ENCODE data around the gene ZAR1L. TPM values are rescaled to one million over a fixed set of nuclear protein-coding genes. Genes with fewer than 3 reads are reported as not detected.

The ZAR1L gene
- total RNA-seq, 1 experiment from 2014 or later: not detected

DNA sequence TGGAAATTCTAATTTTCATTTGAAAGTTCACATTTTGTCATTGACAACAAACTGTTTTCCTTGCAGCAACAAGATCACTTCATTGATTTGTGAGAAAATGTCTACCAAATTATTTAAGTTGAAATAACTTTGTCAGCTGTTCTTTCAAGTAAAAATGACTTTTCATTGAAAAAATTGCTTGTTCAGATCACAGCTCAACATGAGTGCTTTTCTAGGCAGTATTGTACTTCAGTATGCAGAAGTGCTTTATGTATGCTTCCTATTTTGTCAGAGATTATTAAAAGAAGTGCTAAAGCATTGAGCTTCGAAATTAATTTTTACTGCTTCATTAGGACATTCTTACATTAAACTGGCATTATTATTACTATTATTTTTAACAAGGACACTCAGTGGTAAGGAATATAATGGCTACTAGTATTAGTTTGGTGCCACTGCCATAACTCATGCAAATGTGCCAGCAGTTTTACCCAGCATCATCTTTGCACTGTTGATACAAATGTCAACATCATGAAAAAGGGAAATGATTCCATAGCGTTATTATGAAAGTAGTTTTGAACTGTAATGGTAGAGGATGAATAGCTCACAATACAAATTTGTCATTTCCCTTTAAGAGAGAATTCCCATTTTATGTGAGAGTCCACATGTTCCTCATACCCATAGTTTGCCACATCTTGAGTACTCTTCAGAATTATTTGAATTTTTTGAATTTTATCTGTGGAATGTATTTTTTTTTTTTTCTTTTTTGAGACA is 2.7 kb upstream of the ZAR1L start:
- no peak overlapping the region for H3K14ac ChIP-seq (ENCODE audit: insufficient read depth, low read length)
- H3K79me2 ChIP-seq (ENCODE audit: insufficient read depth, low read length): no peaks in the 10 kb centered on the region
- H2BK120ac ChIP-seq (ENCODE audit: low read depth, low read length, poor library complexity, severe bottlenecking): no peak overlapping the region
- no peak overlapping the region for H2BK12ac ChIP-seq (ENCODE audit: insufficient read length, low read depth, low read length)
- no peak overlapping the region for H2AK5ac ChIP-seq (ENCODE audit: insufficient read length, low read length)
- no peak overlapping the region for H3K4ac ChIP-seq (ENCODE audit: low read depth, low read length)
- H3K27ac ChIP-seq (ENCODE audit: insufficient read length, low read depth, low read length): no peak overlapping the region
- H3K18ac ChIP-seq (ENCODE audit: insufficient read length, low read depth, low read length): no peak overlapping the region
- H2BK15ac ChIP-seq (ENCODE audit: low read depth, low read length): no peak overlapping the region
- H2AFZ ChIP-seq (ENCODE audit: low read length): no peak overlapping the region
- no peak overlapping the region for H2BK20ac ChIP-seq (ENCODE audit: low read depth, low read length, poor library complexity, severe bottlenecking)
- no peak overlapping the region for H3T11ph ChIP-seq (ENCODE audit: low read length)
- Mint-ChIP-seq H3K27ac (no peak overlapping the region), H3K9me3 (no peaks in the 10 kb centered on the region), H3K4me3 (no peak overlapping the region), H3K4me1 (peaks cover 10% of the 10 kb centered on the region in 2 experiments; a peak in 3 of 4 replicates), H3K27me3 (ENCODE audit: low read depth) (no peaks in the 10 kb centered on the region), H3K36me3 (ENCODE audit: insufficient read depth in 1 of 3, low read depth in 3 of 3) (peaks cover 7 to 37% (median 24%) of the 10 kb centered on the region in 3 experiments; a peak in 6 of 7 replicates)
- H4K8ac ChIP-seq (replicated peaks; ENCODE audit: insufficient read length, low read depth, low read length): no peak overlapping the region
- no peaks in the 10 kb centered on the region for H3K27me3 ChIP-seq (ENCODE audit: insufficient read depth, low read length)
- peaks cover 10% of the 10 kb centered on the region for H3K23me2 ChIP-seq (ENCODE audit: insufficient read length, low read depth, low read length, poor library complexity, severe bottlenecking)
- no peak overlapping the region for H3K9ac ChIP-seq (ENCODE audit: extremely low read depth, insufficient read length, low read length)
- TF ChIP-seq, protein P1, sequence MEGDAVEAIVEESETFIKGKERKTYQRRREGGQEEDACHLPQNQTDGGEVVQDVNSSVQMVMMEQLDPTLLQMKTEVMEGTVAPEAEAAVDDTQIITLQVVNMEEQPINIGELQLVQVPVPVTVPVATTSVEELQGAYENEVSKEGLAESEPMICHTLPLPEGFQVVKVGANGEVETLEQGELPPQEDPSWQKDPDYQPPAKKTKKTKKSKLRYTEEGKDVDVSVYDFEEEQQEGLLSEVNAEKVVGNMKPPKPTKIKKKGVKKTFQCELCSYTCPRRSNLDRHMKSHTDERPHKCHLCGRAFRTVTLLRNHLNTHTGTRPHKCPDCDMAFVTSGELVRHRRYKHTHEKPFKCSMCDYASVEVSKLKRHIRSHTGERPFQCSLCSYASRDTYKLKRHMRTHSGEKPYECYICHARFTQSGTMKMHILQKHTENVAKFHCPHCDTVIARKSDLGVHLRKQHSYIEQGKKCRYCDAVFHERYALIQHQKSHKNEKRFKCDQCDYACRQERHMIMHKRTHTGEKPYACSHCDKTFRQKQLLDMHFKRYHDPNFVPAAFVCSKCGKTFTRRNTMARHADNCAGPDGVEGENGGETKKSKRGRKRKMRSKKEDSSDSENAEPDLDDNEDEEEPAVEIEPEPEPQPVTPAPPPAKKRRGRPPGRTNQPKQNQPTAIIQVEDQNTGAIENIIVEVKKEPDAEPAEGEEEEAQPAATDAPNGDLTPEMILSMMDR (conservative IDR thresholded peaks at IDR 0.05): no peak
- no peaks in the 10 kb centered on the region for H4K20me1 ChIP-seq (ENCODE audit: control insufficient read depth, insufficient read depth, insufficient read length)
- H3K4me2 ChIP-seq (ENCODE audit: insufficient read depth, insufficient read length, low read length): no peak overlapping the region
- no peak for DNase-seq
- no peaks in the 10 kb centered on the region for H3K79me1 ChIP-seq (ENCODE audit: insufficient read depth, low read depth, low read length, poor library complexity, severe bottlenecking)
- H3K4me1 ChIP-seq (ENCODE audit: insufficient read depth, low read length): no peaks in the 10 kb centered on the region
- no peak overlapping the region for H4K91ac ChIP-seq (ENCODE audit: insufficient read length, low read depth, low read length)
- H3K23ac ChIP-seq (ENCODE audit: insufficient read length, low read depth, low read length): no peak overlapping the region
- H4K5ac ChIP-seq (ENCODE audit: insufficient read length, low read depth, low read length): no peak overlapping the region
- WGBS (ENCODE audit: extremely low coverage, insufficient read length, low lambda C conversion rate): no CpG with 5 or more reads among the region's 2 CpGs
- H3K9me3 ChIP-seq (ENCODE audit: control insufficient read depth, low read depth, low read length): no peaks in the 10 kb centered on the region
- H3K56ac ChIP-seq (ENCODE audit: insufficient read length, low read depth, low read length): no peak overlapping the region
- H2BK5ac ChIP-seq (ENCODE audit: insufficient read length, low read length): no peak overlapping the region
